HEK293T (cell line): ENCODE results near the gene RHOB.

Source experiments
- CTCF ChIA-PET: fragments of 350-600 bp; formaldehyde crosslinking; extraction: SDS; loops from one replicate; lab custom pipeline; 2021; ENCODE audit warnings: antibody characterized with exemption, inconsistent platforms; lab: Yijun Ruan, JAX
- POLR2A ChIA-PET: fragments of 350-600 bp; formaldehyde crosslinking; extraction: SDS; loops from one replicate; lab custom pipeline; 2020; ENCODE audit warnings: antibody characterized with exemption, inconsistent platforms; lab: Yijun Ruan, JAX
- DNase-seq: peaks from one replicate; pipeline ENCODE4 v3.0.0; 2012; ENCODE audit warnings: mixed read lengths; ENCODE audit errors: extremely low spot score
- ARNT ChIP-seq: fragments of 450-650 bp; IDR thresholded peaks from 2 replicates; pipeline ENCODE4 v1.6.1; 2017; ENCODE audit warnings: mild to moderate bottlenecking
- BHLHE40 ChIP-seq: fragments of 450-650 bp; IDR thresholded peaks from 2 replicates; pipeline ENCODE4 v1.6.1; 2016; ENCODE audit warnings: mild to moderate bottlenecking, moderate library complexity, borderline replicate concordance
- CTBP1 ChIP-seq: fragments of 450-650 bp; IDR thresholded peaks from 2 replicates; pipeline ENCODE4 v1.6.1; 2016; ENCODE audit warnings: borderline replicate concordance
- ELF4 ChIP-seq: fragments of 450-650 bp; IDR thresholded peaks from 2 replicates; pipeline ENCODE4 v1.6.1; 2017; ENCODE audit warnings: antibody characterized with exemption
- FOXA1 ChIP-seq: fragments of 450-650 bp; IDR thresholded peaks from 2 replicates; pipeline ENCODE4 v1.6.1; 2016; ENCODE audit warnings: mild to moderate bottlenecking
- FOXK2 ChIP-seq: fragments of 450-650 bp; IDR thresholded peaks from 2 replicates; pipeline ENCODE4 v1.6.1; 2016; ENCODE audit warnings: mild to moderate bottlenecking
- FOXM1 ChIP-seq: fragments of 450-650 bp; IDR thresholded peaks from 2 replicates; pipeline ENCODE4 v1.6.1; 2017; ENCODE audit warnings: mild to moderate bottlenecking, borderline replicate concordance
- HDGF ChIP-seq: fragments of 450-650 bp; IDR thresholded peaks from 2 replicates; pipeline ENCODE4 v1.6.1; 2017; ENCODE audit warnings: antibody characterized with exemption, borderline replicate concordance
- L3MBTL2 ChIP-seq: fragments of 450-650 bp; conservative IDR thresholded peaks from 2 replicates; pipeline ENCODE4 v1.6.1; 2016; ENCODE audit warnings: mild to moderate bottlenecking
- LEF1 ChIP-seq: fragments of 450-650 bp; IDR thresholded peaks from 2 replicates; pipeline ENCODE4 v1.6.1; 2017; ENCODE audit warnings: mild to moderate bottlenecking, borderline replicate concordance
- NFRKB ChIP-seq: fragments of 450-650 bp; IDR thresholded peaks from 2 replicates; pipeline ENCODE4 v1.6.1; 2016; ENCODE audit warnings: mild to moderate bottlenecking, moderate library complexity
- SP1 ChIP-seq: fragments of 450-650 bp; IDR thresholded peaks from 2 replicates; pipeline ENCODE4 v1.6.1; 2017
- SUZ12 ChIP-seq: fragments of 450-650 bp; IDR thresholded peaks from 2 replicates; pipeline ENCODE4 v1.6.1; 2016; ENCODE audit warnings: mild to moderate bottlenecking
- TARDBP ChIP-seq: fragments of 450-650 bp; IDR thresholded peaks from 2 replicates; pipeline ENCODE4 v1.6.1; 2016
- ZNF384 ChIP-seq: fragments of 450-650 bp; IDR thresholded peaks from 2 replicates; pipeline ENCODE4 v1.6.1; 2016
- TF ChIP-seq, protein P1 (sequence below): fragments of 450-650 bp; IDR thresholded peaks from 2 replicates; pipeline ENCODE4 v1.6.1; 2016

The RHOB gene

DNA sequence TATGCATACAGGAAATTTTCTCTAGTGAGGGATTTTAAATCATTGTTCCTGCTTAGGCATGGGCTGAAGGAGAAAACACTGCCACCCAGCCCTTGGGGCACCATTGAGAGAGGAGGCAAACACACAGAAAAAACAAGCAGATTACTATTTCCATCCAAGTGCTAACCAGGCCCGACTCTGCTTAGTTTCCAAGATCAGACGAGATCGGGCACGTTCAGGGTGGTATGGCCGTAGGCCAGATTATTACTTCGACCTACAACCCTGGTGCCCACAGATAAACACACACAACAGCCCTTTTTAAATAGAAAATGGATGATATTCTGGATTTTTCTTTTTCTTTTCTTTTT, 45.4 kb upstream of the RHOB start:
- DNase-seq, result no peak
- ChIA-PET POLR2A (no interaction called here), CTCF (no interaction called here)
- TF ChIP-seq FOXK2 (no peak), FOXM1 (no peak), TARDBP (no peak), SUZ12 (no peak), ARNT (no peak), LEF1 (no peak), FOXA1 (no peak), ELF4 (no peak), SP1 (no peak), CTBP1 (no peak), BHLHE40 (no peak)

DNA sequence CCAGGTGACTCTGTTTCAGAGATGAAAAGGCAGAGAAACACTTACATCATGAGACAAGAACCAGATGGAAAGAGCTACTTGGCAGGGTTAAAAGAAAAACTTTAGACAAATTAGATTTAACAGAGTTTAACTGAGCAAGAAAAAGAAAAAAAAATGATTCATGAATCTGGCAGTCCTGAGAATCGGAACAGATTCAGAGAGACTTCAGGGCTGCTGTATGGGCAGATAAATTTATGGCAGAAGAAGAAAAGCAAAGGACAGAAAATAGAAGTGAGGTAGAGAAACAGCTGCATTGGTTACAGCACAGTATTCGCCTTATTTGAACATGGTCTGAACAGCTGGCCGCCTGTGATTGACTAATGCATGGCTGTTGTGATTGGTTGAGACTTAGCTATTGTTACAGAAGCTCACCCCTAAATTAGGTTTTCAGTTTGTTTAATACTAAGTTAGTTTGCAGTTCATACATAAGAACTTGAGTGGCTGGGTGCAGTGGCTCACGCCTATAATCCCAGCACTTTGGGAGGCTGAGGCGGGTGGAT, 43.0 kb upstream of the RHOB start:
- CTCF ChIA-PET, result interaction anchor here (1.0 to 1.8 kb wide), 2 partner anchors 8 to 258 kb away, joined by 3 to 7 read pairs; no protein-coding TSS in a partner anchor
- POLR2A ChIA-PET, result no interaction called here
- DNase-seq, result no peak
- TF ChIP-seq FOXM1 (no peak), L3MBTL2 (no peak), TARDBP (no peak), SUZ12 (no peak), ELF4 (no peak), HDGF (no peak), NFRKB (no peak), CTBP1 (no peak), SP1 (no peak), ZNF384 (no peak), FOXA1 (no peak), FOXK2 (no peak), LEF1 (no peak), BHLHE40 (no peak), ARNT (no peak)
- TF ChIP-seq, protein P1, sequence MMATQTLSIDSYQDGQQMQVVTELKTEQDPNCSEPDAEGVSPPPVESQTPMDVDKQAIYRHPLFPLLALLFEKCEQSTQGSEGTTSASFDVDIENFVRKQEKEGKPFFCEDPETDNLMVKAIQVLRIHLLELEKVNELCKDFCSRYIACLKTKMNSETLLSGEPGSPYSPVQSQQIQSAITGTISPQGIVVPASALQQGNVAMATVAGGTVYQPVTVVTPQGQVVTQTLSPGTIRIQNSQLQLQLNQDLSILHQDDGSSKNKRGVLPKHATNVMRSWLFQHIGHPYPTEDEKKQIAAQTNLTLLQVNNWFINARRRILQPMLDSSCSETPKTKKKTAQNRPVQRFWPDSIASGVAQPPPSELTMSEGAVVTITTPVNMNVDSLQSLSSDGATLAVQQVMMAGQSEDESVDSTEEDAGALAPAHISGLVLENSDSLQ, result no peak

DNA sequence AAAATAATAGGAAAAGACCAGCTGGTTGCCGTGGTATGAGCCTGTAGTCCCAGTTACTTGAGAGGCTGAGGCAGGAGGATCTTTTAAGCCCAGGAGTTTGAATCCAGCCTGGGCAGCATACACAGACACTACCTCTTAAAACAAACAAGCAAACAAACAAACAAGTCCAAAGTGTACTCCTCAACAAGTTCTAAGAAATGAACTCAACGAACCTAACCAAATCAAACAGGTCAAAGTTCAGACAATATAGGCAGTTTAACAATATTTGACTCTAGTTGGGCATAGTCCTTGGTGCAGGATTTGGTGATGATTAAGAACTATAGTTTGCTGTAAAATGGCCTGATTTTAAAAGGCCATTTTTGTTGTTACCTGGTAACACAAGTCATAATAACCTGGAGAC, 41.9 kb upstream of the RHOB start:
- POLR2A ChIA-PET, result no interaction called here

DNA sequence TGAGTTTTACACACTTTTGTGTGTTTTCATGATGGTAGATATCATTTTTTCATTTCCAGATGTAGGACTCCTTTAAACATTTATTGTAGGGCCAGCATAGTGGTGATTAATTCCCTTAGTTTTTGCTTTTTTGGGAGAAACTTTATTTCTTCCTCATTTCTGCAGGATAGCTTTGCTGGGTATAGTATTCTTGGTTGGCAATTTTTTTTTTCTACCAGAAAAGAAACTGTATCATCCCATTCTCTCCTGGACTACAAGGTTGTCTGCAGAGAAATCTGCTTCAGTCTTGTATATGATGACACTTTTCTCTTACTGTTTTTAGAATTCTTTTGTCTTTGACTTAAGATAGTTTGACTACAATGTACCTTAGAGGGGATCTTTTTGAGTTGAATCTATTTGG, 37.8 kb upstream of the RHOB start:
- POLR2A ChIA-PET, result no interaction called here
- DNase-seq, result no peak
- CTCF ChIA-PET, result no interaction called here
- no peak for TF ChIP-seq HDGF
- no peak for TF ChIP-seq LEF1
- no peak for TF ChIP-seq BHLHE40
- no peak for TF ChIP-seq SP1
- TF ChIP-seq SUZ12, result no peak
- TF ChIP-seq ARNT, result no peak
- TF ChIP-seq FOXA1, result no peak
- no peak for TF ChIP-seq TARDBP
- TF ChIP-seq CTBP1, result no peak
- TF ChIP-seq FOXM1, result no peak
- TF ChIP-seq, protein P1, result no peak
- no peak for TF ChIP-seq NFRKB

More for the DNA sequence above, 41.9 kb upstream of the RHOB start:
- no peak for DNase-seq
- TF ChIP-seq NFRKB (no peak), HDGF (no peak), SP1 (no peak), BHLHE40 (no peak), CTBP1 (no peak), LEF1 (no peak), FOXA1 (no peak), FOXK2 (no peak), ARNT (no peak), ELF4 (no peak), ZNF384 (no peak)
- TF ChIP-seq, protein P1, result no peak
- CTCF ChIA-PET, result interaction anchor here (0.6 kb wide), 1 partner anchor 1991 kb away, joined by 3 read pairs; no protein-coding TSS in a partner anchor

DNA sequence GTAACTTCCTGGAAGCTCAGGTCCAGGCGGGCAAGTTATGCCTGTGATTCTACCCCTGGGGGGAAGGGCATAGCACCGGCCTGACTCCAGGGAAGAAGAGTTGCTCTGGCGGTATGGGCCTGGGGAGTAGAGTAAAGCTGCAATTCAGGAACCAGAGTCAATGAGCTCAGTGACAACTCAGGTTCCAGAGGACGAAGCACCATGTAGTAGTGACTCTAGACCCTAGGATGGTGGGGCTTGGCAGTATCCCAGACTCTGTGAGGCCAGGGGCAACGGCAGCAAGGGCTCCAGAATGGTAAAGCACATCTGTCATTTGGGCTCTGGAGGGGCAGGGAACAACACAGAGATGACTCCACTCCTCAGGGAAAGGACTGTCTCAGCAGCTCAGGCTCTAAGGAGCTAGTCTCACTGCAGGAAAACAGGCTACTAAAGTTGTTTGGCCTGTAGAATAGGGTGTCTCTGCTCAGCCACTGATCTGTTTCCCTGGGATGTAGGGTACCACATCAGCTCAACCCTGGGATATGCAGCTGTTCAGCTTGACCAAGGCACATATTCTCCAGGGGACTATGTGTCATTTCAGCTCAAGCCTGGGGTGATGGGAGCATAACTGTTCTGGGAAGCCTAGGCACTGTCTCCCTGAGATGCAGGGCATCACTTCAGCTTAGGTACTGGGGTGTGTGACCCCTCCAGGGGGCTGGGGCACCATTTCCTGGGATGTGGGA, 36.2 kb upstream of the RHOB start:
- POLR2A ChIA-PET, result interaction anchor here (1.5 to 2.4 kb wide), 2 partner anchors 36 to 39 kb away, joined by 7 to 14 read pairs; partner anchors contain the start of gene RHOB
- DNase-seq, result no peak
- no peak for TF ChIP-seq BHLHE40
- no peak for TF ChIP-seq CTBP1
- TF ChIP-seq TARDBP, result no peak
- TF ChIP-seq NFRKB, result no peak
- no peak for TF ChIP-seq FOXM1
- TF ChIP-seq ELF4, result no peak
- TF ChIP-seq ARNT, result no peak
- no peak for TF ChIP-seq SP1
- no peak for TF ChIP-seq LEF1
- TF ChIP-seq SUZ12, result no peak
- TF ChIP-seq, protein P1, result no peak
- no peak for TF ChIP-seq FOXA1
- no peak for TF ChIP-seq FOXK2
- no peak for TF ChIP-seq L3MBTL2
- no peak for TF ChIP-seq ZNF384
- TF ChIP-seq HDGF, result no peak
- CTCF ChIA-PET, result interaction anchor here (0.6 to 3.1 kb wide), 17 partner anchors 8 to 397 kb away, joined by 3 to 28 read pairs (median 5); no protein-coding TSS in a partner anchor
